Measurements from ENCODE around the gene BTBD10. TPM values are rescaled to one million over a fixed set of nuclear protein-coding genes. Genes with fewer than 3 reads are reported as not detected.
"Not testable (repeated sequence)": the region's sequence is repeated elsewhere in the genome, so short reads cannot be mapped to it uniquely, and the experiment has no call there.

BTBD10 gene
- total RNA-seq, 3 donors from 2014 or later: 18.3 to 22.2 (median 20.0) TPM

DNA sequence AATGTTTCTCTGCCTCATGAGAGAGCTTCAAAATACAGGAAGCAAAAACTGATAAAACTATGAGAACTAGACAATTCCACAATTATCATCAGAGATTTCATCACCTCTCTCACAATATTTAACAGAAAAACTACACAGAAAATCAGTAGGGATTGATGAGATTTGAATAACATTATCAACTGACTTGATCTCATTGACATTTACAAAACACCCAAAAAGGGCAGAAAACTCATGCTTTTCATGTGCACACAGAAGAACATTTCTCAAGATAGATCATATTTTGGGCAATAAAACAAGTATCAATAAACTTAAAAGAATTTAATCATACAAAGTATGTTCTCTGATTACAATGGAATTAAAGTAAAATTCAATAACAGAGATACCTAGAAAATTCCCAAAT is 35.6 kb downstream of the BTBD10 start:
- no peak for ATAC-seq
- Mint-ChIP-seq H3K4me3 (no peak overlapping the region), H3K9me3 (peaks cover 19% of the 10 kb centered on the region), H3K4me1 (ENCODE audit: low read depth) (peaks cover 38% of the 10 kb centered on the region), H3K36me3 (ENCODE audit: insufficient read depth) (peaks cover 36% of the 10 kb centered on the region), H3K27me3 (ENCODE audit: low read depth) (no peaks in the 10 kb centered on the region)
- no peak for DNase-seq

DNA sequence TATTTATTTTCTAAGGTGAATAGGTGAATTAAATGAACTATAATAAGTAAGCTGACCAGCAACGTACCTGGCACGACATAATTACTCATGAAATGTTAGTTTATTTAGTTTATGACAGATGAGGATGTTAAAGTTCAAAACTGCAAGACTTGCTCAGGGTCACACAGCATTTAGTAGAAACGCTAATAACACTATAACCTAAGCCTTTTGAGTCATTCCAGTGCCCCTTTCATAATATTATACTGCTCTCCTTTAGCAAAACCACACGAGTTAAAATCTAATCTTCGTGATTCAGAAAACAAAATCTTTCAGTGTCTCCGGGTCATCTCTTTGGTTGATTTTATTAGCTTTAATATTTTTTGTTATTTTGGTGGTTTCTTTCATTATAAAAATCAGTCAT is 39.6 kb downstream of the BTBD10 start:
- no peak for ATAC-seq
- no peak for DNase-seq
- no peaks in the 10 kb centered on the region for H3K27me3 Mint-ChIP-seq (ENCODE audit: low read depth)
- peaks cover 14% of the 10 kb centered on the region for H3K9me3 Mint-ChIP-seq
- H3K4me1 Mint-ChIP-seq (ENCODE audit: low read depth): peaks cover 30% of the 10 kb centered on the region
- no peak overlapping the region for H3K4me3 Mint-ChIP-seq
- peaks cover 18% of the 10 kb centered on the region for H3K36me3 Mint-ChIP-seq (ENCODE audit: insufficient read depth)

DNA sequence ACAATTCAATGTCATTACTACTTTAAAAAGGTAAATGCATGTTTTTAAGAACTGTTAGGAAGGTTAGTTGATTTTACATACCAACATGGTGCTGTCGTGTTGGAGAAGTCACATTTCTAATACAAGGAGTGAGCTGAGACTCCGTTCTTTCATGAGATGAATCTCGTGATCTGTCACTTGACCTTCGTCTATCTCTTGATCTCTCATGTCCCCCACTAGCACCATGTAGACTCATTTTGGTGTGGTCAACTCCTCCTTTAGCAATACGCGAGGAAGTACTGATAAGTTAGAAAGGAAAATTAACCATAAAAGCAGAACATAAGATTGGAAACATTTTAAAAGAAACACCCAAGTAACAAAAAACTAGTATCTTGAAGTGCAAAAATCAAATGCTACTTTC is 41.5 kb downstream of the BTBD10 start:
- H3K4me3 Mint-ChIP-seq: no peak overlapping the region
- peaks cover 29% of the 10 kb centered on the region for H3K4me1 Mint-ChIP-seq (ENCODE audit: low read depth)
- H3K36me3 Mint-ChIP-seq (ENCODE audit: insufficient read depth): peaks cover 19% of the 10 kb centered on the region
- no peaks in the 10 kb centered on the region for H3K27me3 Mint-ChIP-seq (ENCODE audit: low read depth)
- ATAC-seq (no peak), DNase-seq (no peak)
- H3K9me3 Mint-ChIP-seq: peaks cover 2% of the 10 kb centered on the region

DNA sequence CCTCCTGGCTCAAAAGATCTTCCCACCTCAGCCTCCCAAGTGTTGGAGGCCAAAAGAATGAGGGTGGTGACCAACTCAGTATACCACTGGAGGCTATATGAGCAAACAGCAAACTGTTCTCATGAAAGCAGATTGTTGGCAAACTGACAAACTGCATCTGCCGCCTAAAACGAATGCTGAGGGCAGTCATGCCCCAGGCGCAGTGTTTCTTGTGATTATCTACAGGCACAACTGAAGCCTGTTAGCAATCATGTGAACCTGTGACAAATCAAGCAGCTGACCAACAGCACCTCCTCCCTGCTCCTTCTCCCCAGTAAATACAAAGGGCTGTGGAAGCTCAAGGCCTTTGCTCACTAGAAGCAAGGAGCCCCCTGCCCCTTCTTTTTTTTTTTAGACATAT is 47.8 kb downstream of the BTBD10 start:
- H3K4me3 Mint-ChIP-seq: no peak overlapping the region
- no peak for DNase-seq
- no peaks in the 10 kb centered on the region for H3K27me3 Mint-ChIP-seq (ENCODE audit: low read depth)
- H3K4me1 Mint-ChIP-seq (ENCODE audit: low read depth): no peaks in the 10 kb centered on the region
- H3K36me3 Mint-ChIP-seq (ENCODE audit: insufficient read depth): peaks cover 33% of the 10 kb centered on the region
- no peaks in the 10 kb centered on the region for H3K9me3 Mint-ChIP-seq
- ATAC-seq: no peak

DNA sequence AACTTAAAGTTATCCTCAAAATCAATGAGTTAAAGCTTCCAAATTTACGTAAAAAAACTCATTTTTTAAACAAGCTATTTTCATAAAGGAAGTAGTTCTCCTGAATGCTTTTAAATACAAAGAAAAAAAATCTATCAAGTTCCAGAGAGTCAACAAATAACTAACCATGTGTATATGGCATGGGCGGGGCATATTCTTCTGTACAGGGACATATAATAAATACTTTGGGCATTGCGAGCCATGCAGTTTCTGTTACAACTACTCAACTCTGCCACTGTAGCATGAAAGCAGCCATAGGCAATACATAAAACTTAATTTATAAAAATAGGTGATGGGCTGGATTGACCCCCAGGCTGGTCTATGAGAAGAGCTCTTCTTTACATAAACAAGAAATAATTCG is 57.8 kb downstream of the BTBD10 start:
- Mint-ChIP-seq H3K4me3 (no peak overlapping the region), H3K4me1 (ENCODE audit: low read depth) (no peaks in the 10 kb centered on the region), H3K36me3 (ENCODE audit: insufficient read depth) (peaks cover 44% of the 10 kb centered on the region), H3K9me3 (no peaks in the 10 kb centered on the region), H3K27me3 (ENCODE audit: low read depth) (no peaks in the 10 kb centered on the region)
- no peak for ATAC-seq
- DNase-seq: no peak

DNA sequence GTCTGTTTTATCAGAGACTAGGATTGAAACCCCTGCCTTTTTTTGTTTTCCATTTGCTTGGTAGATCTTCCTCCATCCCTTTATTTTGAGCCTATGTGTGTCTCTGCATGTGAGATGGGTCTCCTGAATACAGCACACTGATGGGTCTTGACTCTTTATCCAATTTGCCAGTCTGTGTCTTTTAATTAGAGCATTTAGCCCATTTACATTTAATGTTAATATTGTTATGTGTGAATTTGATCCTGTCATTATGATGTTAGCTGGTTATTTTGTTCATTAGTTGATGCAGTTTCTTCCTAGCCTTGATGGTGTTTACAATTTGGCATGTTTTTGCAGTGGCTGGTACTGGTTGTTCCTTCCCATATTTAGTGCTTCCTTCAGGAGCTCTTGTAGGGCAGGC is 64.7 kb downstream of the BTBD10 start:
- not testable (repeated sequence) for H3K4me3 Mint-ChIP-seq; H3K9me3 Mint-ChIP-seq; DNase-seq; H3K27me3 Mint-ChIP-seq (ENCODE audit: low read depth); H3K4me1 Mint-ChIP-seq (ENCODE audit: low read depth); ATAC-seq
- peaks cover 27% of the 10 kb centered on the region for H3K36me3 Mint-ChIP-seq (ENCODE audit: insufficient read depth)

DNA sequence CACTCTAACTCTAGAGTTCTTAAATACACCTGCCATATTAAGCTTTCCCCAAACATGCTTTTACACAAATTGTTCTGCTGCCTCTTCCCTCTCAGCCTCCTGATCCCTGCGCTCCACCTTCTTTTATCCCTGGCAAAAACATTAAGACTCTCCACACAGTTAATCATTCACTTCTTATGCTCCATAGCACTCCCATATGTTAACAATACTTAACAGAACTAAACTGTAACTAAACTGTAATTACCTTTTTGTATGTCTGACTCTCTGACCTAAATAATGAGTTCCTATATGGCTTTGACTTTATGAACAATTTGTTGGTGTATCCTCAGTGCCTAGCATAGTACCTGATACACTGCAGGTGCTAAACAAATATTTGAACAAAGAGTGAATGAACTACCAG is 71.8 kb downstream of the BTBD10 start:
- Mint-ChIP-seq H3K27me3 (ENCODE audit: low read depth) (no peaks in the 10 kb centered on the region), H3K4me1 (ENCODE audit: low read depth) (no peaks in the 10 kb centered on the region), H3K36me3 (ENCODE audit: insufficient read depth) (peaks cover 29% of the 10 kb centered on the region), H3K4me3 (no peak overlapping the region), H3K9me3 (no peaks in the 10 kb centered on the region)
- no peak for ATAC-seq
- no peak for DNase-seq

DNA sequence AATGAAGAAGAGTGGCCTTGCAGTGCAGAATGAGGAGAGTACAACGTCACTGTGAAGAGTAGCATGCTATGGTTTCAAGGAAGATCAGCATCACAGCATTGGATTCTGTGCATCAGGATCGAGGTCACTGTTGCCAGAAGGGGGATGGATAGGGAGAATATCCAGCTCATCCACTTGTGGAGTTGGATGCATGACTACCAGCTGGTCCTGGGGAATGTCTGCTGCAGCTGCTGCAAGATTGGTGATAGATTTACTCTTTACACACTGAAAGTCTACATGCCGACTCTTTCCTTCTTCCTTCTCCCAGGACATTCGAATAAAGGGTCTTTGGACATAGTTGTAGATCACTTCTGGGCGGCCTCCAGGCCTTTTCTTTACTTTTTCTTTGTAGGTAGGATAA is 74.3 kb downstream of the BTBD10 start:
- Mint-ChIP-seq H3K4me1 (ENCODE audit: low read depth) (no peaks in the 10 kb centered on the region), H3K36me3 (ENCODE audit: insufficient read depth) (peaks cover 28% of the 10 kb centered on the region), H3K27me3 (ENCODE audit: low read depth) (no peaks in the 10 kb centered on the region), H3K4me3 (no peak overlapping the region), H3K9me3 (no peaks in the 10 kb centered on the region)
- ATAC-seq: no peak
- no peak for DNase-seq

DNA sequence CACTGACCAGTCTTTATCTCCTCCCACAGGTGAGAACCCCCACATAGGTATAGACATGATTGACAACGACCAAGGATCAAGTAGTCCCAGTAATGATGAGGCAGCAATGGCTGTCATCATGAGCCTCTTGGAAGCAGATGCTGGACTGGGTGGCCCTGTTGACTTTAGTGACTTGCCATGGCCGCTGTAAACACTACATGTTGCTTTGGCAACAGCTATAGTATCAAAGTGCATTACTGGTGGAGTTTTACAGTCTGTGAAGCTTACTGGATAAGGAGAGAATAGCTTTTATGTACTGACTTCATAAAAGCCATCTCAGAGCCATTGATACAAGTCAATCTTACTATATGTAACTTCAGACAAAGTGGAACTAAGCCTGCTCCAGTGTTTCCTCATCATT is 76.5 kb downstream of the BTBD10 start:
- ATAC-seq (no peak), DNase-seq (no peak)
- H3K27me3 Mint-ChIP-seq (ENCODE audit: low read depth): no peaks in the 10 kb centered on the region
- H3K4me3 Mint-ChIP-seq: no peak overlapping the region
- H3K4me1 Mint-ChIP-seq (ENCODE audit: low read depth): no peaks in the 10 kb centered on the region
- no peaks in the 10 kb centered on the region for H3K9me3 Mint-ChIP-seq
- peaks cover 37% of the 10 kb centered on the region for H3K36me3 Mint-ChIP-seq (ENCODE audit: insufficient read depth)

DNA sequence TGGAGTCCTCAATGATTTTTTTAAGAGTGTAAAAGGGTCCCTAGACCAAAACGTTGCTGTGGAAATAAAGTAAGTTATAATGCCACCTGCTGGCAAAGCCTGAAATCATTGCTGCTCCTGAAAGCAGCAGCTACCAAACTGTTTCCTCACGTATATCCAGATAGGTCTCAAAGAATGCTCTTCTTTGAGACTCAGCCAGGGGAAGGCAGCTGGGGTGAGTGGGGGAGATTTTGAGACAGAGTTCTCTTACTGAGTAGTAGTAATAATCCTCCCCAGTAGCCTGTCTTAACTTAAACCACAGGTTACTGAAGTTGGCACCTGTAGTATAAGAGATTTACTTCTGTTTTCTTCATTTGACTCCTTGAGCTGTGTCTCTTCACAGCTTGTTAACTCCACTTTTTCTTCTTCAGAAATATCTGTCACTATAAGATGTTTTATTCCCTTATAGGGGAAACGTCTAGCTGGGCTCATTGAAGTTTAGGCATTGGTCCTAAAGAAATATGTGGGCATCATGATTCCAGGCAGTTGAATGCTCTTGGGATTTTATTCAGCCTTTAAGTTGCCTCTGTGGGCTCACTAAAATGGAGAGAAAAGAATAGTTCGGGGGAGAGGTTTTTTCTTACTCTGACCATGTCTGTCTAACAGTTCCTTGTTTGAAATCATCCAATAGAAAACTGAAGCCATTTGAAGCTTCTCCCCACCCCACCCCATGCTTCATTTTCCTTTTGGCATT is 77.9 kb downstream of the BTBD10 start:
- H3K4me3 Mint-ChIP-seq: no peak overlapping the region

DNA sequence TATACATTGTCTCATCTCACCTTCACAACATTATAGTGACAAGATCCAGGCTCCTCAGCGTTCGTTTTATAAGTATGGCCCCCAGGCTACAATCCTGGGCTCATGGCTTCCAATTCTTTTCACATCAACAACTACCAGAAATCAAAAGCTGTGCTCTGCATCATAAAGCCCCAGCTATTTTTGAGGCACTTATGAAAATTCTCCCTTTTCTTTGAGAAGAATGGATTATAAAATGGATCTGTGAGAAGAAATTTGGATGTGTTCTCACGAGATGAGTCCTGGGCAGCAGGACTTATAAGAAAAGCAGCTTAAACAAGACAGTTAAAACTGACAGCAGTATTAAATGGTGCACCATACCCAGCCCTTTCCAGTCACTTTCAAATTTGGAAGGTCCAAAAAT is 80.3 kb downstream of the BTBD10 start:
- Mint-ChIP-seq H3K4me1 (ENCODE audit: low read depth) (no peaks in the 10 kb centered on the region), H3K9me3 (no peaks in the 10 kb centered on the region), H3K27me3 (ENCODE audit: low read depth) (no peaks in the 10 kb centered on the region), H3K4me3 (no peak overlapping the region), H3K36me3 (ENCODE audit: insufficient read depth) (peaks cover 37% of the 10 kb centered on the region)
- ATAC-seq: no peak
- no peak for DNase-seq

More for the DNA sequence above, 77.9 kb downstream of the BTBD10 start:
- DNase-seq: no peak
- Mint-ChIP-seq H3K9me3 (no peaks in the 10 kb centered on the region), H3K36me3 (ENCODE audit: insufficient read depth) (peaks cover 38% of the 10 kb centered on the region), H3K4me1 (ENCODE audit: low read depth) (no peaks in the 10 kb centered on the region), H3K27me3 (ENCODE audit: low read depth) (no peaks in the 10 kb centered on the region)
- ATAC-seq: no peak

DNA sequence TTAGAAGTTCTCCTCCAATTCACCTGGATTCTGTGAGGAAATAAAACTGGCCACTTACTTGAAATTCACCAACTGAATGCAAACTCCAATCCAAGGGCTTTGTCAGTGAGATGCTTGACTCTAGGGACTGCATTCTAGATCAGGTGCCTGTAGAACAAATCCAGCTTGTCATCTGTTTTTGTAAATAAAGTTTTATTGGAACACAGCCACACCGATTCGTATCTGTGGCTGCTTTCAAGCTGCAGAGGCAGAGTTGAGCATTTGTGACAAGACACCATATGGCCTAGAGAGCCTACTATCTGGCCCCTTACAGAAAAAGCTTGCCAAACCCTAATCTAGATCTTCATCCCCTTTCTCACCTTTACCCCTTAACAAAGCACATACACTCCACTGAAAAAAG is 82.3 kb downstream of the BTBD10 start:
- H3K9me3 Mint-ChIP-seq: no peaks in the 10 kb centered on the region
- peaks cover 44% of the 10 kb centered on the region for H3K36me3 Mint-ChIP-seq (ENCODE audit: insufficient read depth)
- no peak for DNase-seq
- ATAC-seq: no peak
- no peak overlapping the region for H3K4me3 Mint-ChIP-seq
- no peaks in the 10 kb centered on the region for H3K4me1 Mint-ChIP-seq (ENCODE audit: low read depth)
- H3K27me3 Mint-ChIP-seq (ENCODE audit: low read depth): no peaks in the 10 kb centered on the region

DNA sequence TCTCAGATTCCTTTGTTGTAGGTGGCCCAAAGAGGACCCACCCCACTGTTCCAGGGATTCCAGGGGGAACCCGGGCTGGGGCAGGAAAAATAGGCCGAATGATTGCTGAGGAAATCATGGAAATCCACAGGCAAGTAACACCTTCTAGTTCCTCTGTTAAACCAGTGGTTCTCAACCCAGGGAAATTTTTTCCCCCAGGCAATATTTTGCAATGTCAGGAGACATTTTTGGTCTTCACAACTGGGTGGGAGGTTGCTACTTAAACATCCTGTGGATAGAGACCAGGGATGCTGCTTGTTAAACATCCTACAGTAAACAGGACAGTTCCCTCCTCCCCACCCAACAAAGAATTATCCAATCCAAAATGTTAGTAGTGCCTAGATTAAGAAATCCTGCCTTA is 84.7 kb downstream of the BTBD10 start:
- Mint-ChIP-seq H3K4me3 (no peak overlapping the region), H3K36me3 (ENCODE audit: insufficient read depth) (peaks cover 60% of the 10 kb centered on the region), H3K27me3 (ENCODE audit: low read depth) (no peaks in the 10 kb centered on the region), H3K9me3 (no peaks in the 10 kb centered on the region), H3K4me1 (ENCODE audit: low read depth) (no peaks in the 10 kb centered on the region)
- DNase-seq: no peak
- no peak for ATAC-seq

DNA sequence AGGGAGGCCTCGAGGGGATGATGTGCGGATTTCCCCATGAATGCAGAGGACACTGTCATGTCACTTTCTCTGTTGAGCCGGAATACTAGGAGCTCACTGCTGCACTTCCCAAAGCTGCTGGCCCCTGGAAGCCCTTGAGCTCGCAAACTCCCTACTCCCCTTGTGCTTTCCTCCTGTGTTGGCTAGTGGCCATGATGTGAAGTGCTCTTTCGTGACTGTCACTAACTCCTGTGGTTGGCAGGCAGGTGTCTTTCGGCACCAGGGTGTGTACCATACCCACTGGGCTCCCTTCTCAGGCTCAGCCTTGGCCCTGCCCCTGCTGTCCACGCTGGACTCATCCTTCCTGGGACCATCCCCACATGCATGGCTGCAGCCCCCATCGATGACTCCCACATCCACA is 86.2 kb downstream of the BTBD10 start:
- no peaks in the 10 kb centered on the region for H3K4me1 Mint-ChIP-seq (ENCODE audit: low read depth)
- DNase-seq (no peak), ATAC-seq (no peak)
- H3K36me3 Mint-ChIP-seq (ENCODE audit: insufficient read depth): peaks cover 54% of the 10 kb centered on the region
- H3K4me3 Mint-ChIP-seq: no peak overlapping the region
- no peaks in the 10 kb centered on the region for H3K27me3 Mint-ChIP-seq (ENCODE audit: low read depth)
- no peaks in the 10 kb centered on the region for H3K9me3 Mint-ChIP-seq

DNA sequence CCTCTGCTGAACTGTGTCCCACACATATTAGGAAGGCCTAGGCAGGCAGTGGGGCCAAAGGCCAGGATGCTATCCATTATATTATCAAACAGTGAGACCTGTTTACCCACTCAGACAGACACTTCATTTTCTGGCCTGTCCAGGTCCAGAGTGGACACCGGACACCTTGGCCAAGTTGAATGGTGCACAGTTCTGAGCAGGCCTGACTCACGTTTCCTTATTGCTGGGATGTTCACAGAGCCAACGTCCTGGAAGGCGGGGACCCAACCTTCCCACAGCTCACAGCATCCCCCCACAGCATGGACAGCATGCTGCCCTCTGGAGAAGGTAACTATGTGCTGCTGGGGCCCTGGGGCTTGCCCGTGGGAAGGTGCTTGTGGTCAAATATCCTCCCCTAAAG is 86.6 kb downstream of the BTBD10 start:
- ATAC-seq (no peak), DNase-seq (no peak)
- Mint-ChIP-seq H3K9me3 (no peaks in the 10 kb centered on the region), H3K27me3 (ENCODE audit: low read depth) (no peaks in the 10 kb centered on the region), H3K4me3 (no peak overlapping the region), H3K4me1 (ENCODE audit: low read depth) (no peaks in the 10 kb centered on the region), H3K36me3 (ENCODE audit: insufficient read depth) (peaks cover 51% of the 10 kb centered on the region)

DNA sequence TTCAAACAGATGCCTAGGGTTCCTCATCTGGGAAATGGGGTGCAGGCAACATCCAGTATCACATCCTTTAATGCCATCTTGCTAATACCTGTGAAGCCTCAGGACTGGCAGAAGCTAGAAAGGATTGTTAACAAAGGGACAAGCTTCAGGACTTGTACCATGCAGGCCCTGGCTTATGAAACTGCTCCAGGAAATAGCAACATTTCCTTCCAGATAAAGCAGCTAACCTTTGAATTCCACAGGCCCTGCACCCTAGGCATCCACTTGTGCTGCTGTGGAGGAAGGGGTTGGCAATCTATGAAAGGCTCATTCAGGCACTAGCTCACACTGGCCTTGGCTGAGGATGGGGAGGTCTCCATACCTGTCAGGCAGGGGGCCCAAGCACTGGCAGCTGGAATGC is 87.2 kb downstream of the BTBD10 start:
- no peak for ATAC-seq
- no peak for DNase-seq
- H3K4me3 Mint-ChIP-seq: no peak overlapping the region
- no peaks in the 10 kb centered on the region for H3K4me1 Mint-ChIP-seq (ENCODE audit: low read depth)
- H3K9me3 Mint-ChIP-seq: no peaks in the 10 kb centered on the region
- H3K36me3 Mint-ChIP-seq (ENCODE audit: insufficient read depth): peaks cover 45% of the 10 kb centered on the region
- H3K27me3 Mint-ChIP-seq (ENCODE audit: low read depth): no peaks in the 10 kb centered on the region
